Mesenchymal stem cell (in vitro differentiated cells and primary cell): ENCODE data around the gene DIO3.

Experiments used
- DNase-seq: peaks from one replicate; pipeline ENCODE4 v3.0.0-alpha.2; 2013
- H2AFZ ChIP-seq: one replicate; pipeline ENCODE4 v1.6.1; 2013; ENCODE audit warnings: low read depth, mild to moderate bottlenecking, control low read depth, inconsistent platforms, low read length, moderate library complexity
- H2AK5ac ChIP-seq: 2 replicates; pipeline ENCODE4 v1.6.1; 2013; ENCODE audit warnings: low read length, moderate library complexity, mild to moderate bottlenecking, inconsistent platforms; ENCODE audit not compliant: severe bottlenecking
- H2BK120ac ChIP-seq: one replicate; pipeline ENCODE4 v1.6.1; 2013; ENCODE audit warnings: low read depth, mild to moderate bottlenecking, inconsistent platforms, low read length, moderate library complexity
- H2BK12ac ChIP-seq, 2 experiments: one replicate each; pipeline ENCODE4 v1.6.1; 2013; ENCODE audit warnings: inconsistent platforms in 2 of 2, low read length in 2 of 2, mild to moderate bottlenecking in 2 of 2, moderate library complexity in 2 of 2, control low read depth in 1 of 2
- H2BK15ac ChIP-seq: one replicate; pipeline ENCODE4 v1.6.1; 2013; ENCODE audit warnings: mild to moderate bottlenecking, low read depth, inconsistent platforms; ENCODE audit not compliant: poor library complexity, severe bottlenecking
- H2BK5ac ChIP-seq: 2 replicates; pipeline ENCODE4 v1.6.1; 2013; ENCODE audit warnings: low read depth, mild to moderate bottlenecking, low read length, control low read depth, inconsistent platforms; ENCODE audit not compliant: poor library complexity, severe bottlenecking
- H3K14ac ChIP-seq, 2 experiments: one replicate each; pipeline ENCODE4 v1.6.1; 2013; ENCODE audit warnings: inconsistent platforms in 2 of 2, low read length in 2 of 2, control low read depth in 1 of 2, mild to moderate bottlenecking in 1 of 2, moderate library complexity in 1 of 2
- H3K18ac ChIP-seq, 2 experiments: one replicate each; pipeline ENCODE4 v1.6.1; 2013; ENCODE audit warnings: inconsistent platforms in 2 of 2, low read length in 2 of 2, control low read depth in 1 of 2, low read depth in 1 of 2, mild to moderate bottlenecking in 1 of 2
- H3K23ac ChIP-seq, 2 experiments: one replicate each; pipeline ENCODE4 v1.6.1; 2013; ENCODE audit warnings: inconsistent platforms in 2 of 2, low read length in 2 of 2, mild to moderate bottlenecking in 2 of 2, moderate library complexity in 2 of 2, control low read depth in 1 of 2
- H3K27ac ChIP-seq: 2 replicates; pipeline ENCODE4 v1.5.1; 2013; ENCODE audit warnings: mild to moderate bottlenecking, moderate library complexity, low read length, control low read depth, inconsistent platforms; ENCODE audit not compliant: poor library complexity, severe bottlenecking
- H3K27me3 ChIP-seq, 2 experiments: 2 replicates each; pipeline versions ENCODE4 v1.6.1 to v1.7.0; 2013; ENCODE audit warnings: low read length in 2 of 2, mild to moderate bottlenecking in 2 of 2, moderate library complexity in 2 of 2, control low read depth in 1 of 2, inconsistent platforms in 1 of 2; ENCODE audit not compliant: control insufficient read depth in 1 of 2, insufficient read depth in 1 of 2
- H3K36me3 ChIP-seq, 2 experiments: 2 replicates each; pipeline versions ENCODE4 v1.6.1 to v1.7.0; 2013; ENCODE audit warnings: low read length in 2 of 2, control low read depth in 1 of 2, inconsistent platforms in 1 of 2, low read depth in 1 of 2, mild to moderate bottlenecking in 1 of 2; ENCODE audit not compliant: insufficient read depth in 2 of 2, control insufficient read depth in 1 of 2
- H3K4ac ChIP-seq, 2 experiments: one replicate each; pipeline ENCODE4 v1.6.1; 2013; ENCODE audit warnings: inconsistent platforms in 2 of 2, low read length in 2 of 2, mild to moderate bottlenecking in 2 of 2, moderate library complexity in 2 of 2, control low read depth in 1 of 2, low read depth in 1 of 2
- H3K4me1 ChIP-seq: 2 replicates; pipeline ENCODE4 v1.6.1; 2013; ENCODE audit warnings: low read depth, low read length, control low read depth; ENCODE audit not compliant: control insufficient read depth, insufficient read depth
- H3K4me2 ChIP-seq: 2 replicates; pipeline ENCODE4 v1.6.1; 2013; ENCODE audit warnings: low read length, mild to moderate bottlenecking, inconsistent platforms; ENCODE audit not compliant: poor library complexity, severe bottlenecking
- H3K4me3 ChIP-seq, 2 experiments: 2 replicates each; pipeline versions ENCODE4 v1.5.1 to v1.7.0; 2013; ENCODE audit warnings: low read length in 2 of 2, mild to moderate bottlenecking in 2 of 2, control low read depth in 1 of 2, low read depth in 1 of 2; ENCODE audit not compliant: insufficient read depth in 1 of 2
- H3K79me1 ChIP-seq: replicated peaks from 2 replicates; pipeline ENCODE4 v1.6.1; 2013; ENCODE audit warnings: mild to moderate bottlenecking, control low read depth, low read length, inconsistent platforms; ENCODE audit not compliant: poor library complexity, severe bottlenecking
- H3K9ac ChIP-seq: 2 replicates; pipeline ENCODE4 v1.7.0; 2013; ENCODE audit warnings: mild to moderate bottlenecking, low read length, moderate library complexity
- H3K9me3 ChIP-seq: 2 replicates; pipeline ENCODE4 v1.7.0; 2013; ENCODE audit warnings: mild to moderate bottlenecking, low read length; ENCODE audit not compliant: control insufficient read depth
- H4K8ac ChIP-seq: one replicate; pipeline ENCODE4 v1.6.1; 2013; ENCODE audit warnings: inconsistent platforms, mild to moderate bottlenecking, low read length, moderate library complexity
- H4K91ac ChIP-seq: one replicate; pipeline ENCODE4 v1.6.1; 2013; ENCODE audit warnings: mild to moderate bottlenecking, low read length, inconsistent platforms
- WGBS: methylation state at CpG from one replicate; pipeline ENCODE4 v1.1.7; 2013; ENCODE audit warnings: mixed read lengths; 5-methylcytosine and 5-hydroxymethylcytosine counted together

DIO3 gene

GRCh38 chr14:101600336-101600890, 39.1 kb downstream of the DIO3 start:
- H3K27ac ChIP-seq = no peak overlapping the region
- no peak overlapping the region for H4K8ac ChIP-seq
- H3K18ac ChIP-seq = no peak overlapping the region
- no peaks in the 10 kb centered on the region for H3K79me1 ChIP-seq
- no peak overlapping the region for H2BK15ac ChIP-seq
- no peak overlapping the region for H2BK5ac ChIP-seq
- no peak overlapping the region for H2BK12ac ChIP-seq
- H3K4me3 ChIP-seq = no peak overlapping the region
- H3K9ac ChIP-seq = no peak overlapping the region
- H2BK120ac ChIP-seq = no peak overlapping the region
- no peak overlapping the region for H4K91ac ChIP-seq
- H3K36me3 ChIP-seq = no peaks in the 10 kb centered on the region
- no peak overlapping the region for H2AFZ ChIP-seq
- H3K9me3 ChIP-seq = peaks cover 5% of the 10 kb centered on the region
- H3K14ac ChIP-seq = no peak overlapping the region
- no peak for DNase-seq
- H3K23ac ChIP-seq = no peak overlapping the region
- H2AK5ac ChIP-seq = no peak overlapping the region
- peaks cover 4 to 25% of the 10 kb centered on the region in 2 experiments for H3K27me3 ChIP-seq
- H3K4ac ChIP-seq = no peak overlapping the region
- H3K4me1 ChIP-seq = no peaks in the 10 kb centered on the region
- WGBS = 63% methylated on average over 7 of the region's 7 CpGs
- H3K4me2 ChIP-seq = no peak overlapping the region

DNA sequence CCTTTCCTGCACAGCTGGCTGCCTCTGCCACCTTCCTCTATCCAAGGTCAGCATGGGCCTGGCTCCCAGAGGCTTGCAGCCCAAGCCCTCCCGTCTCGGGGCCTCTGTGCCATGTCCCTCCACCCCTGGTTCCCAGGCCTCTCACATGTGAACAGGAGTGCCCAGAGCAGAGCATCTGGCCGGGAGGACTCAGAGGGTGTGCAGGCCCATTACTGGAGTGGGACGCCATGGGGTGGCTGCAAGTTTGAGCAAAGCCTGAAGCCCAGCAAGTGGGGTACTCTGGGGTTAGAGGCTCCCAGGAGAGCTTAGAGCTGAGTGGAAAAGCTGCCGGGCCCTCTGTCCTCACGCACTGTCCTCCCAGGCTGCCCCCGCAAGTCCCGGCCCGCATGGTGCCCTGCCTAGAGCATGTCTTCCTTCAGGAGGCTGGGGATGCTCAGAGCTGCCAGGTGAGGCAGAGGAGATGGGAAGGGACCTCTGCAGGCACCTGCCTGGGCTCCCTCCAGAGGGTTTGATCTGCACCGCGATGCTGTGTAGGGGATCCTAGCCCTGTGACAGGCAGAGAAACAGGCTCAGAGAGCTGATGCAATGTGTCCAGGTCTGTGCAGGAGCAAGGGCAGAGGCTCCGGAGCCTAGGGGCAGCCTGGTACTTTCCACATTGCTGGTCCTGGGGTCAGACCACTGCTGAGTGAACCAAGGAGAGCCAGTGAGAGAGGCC, 39.8 kb downstream of the DIO3 start:
- Histone ChIP-seq H2BK12ac (no peak overlapping the region), H4K8ac (no peak overlapping the region), H2BK5ac (no peak overlapping the region), H3K36me3 (no peaks in the 10 kb centered on the region), H3K9me3 (peaks cover 3% of the 10 kb centered on the region), H3K27ac (no peak overlapping the region), H3K27me3 (peaks cover 4 to 31% of the 10 kb centered on the region in 2 experiments), H3K23ac (no peak overlapping the region), H2BK15ac (no peak overlapping the region), H3K4me1 (no peaks in the 10 kb centered on the region), H3K79me1 (no peaks in the 10 kb centered on the region), H3K4ac (no peak overlapping the region), H3K9ac (no peak overlapping the region), H3K4me3 (no peak overlapping the region), H4K91ac (no peak overlapping the region), H3K18ac (no peak overlapping the region), H3K14ac (no peak overlapping the region), H3K4me2 (no peak overlapping the region), H2BK120ac (no peak overlapping the region), H2AK5ac (no peak overlapping the region), H2AFZ (no peak overlapping the region)
- 86% methylated on average over 12 of the region's 12 CpGs for WGBS
- DNase-seq = no peak

DNA sequence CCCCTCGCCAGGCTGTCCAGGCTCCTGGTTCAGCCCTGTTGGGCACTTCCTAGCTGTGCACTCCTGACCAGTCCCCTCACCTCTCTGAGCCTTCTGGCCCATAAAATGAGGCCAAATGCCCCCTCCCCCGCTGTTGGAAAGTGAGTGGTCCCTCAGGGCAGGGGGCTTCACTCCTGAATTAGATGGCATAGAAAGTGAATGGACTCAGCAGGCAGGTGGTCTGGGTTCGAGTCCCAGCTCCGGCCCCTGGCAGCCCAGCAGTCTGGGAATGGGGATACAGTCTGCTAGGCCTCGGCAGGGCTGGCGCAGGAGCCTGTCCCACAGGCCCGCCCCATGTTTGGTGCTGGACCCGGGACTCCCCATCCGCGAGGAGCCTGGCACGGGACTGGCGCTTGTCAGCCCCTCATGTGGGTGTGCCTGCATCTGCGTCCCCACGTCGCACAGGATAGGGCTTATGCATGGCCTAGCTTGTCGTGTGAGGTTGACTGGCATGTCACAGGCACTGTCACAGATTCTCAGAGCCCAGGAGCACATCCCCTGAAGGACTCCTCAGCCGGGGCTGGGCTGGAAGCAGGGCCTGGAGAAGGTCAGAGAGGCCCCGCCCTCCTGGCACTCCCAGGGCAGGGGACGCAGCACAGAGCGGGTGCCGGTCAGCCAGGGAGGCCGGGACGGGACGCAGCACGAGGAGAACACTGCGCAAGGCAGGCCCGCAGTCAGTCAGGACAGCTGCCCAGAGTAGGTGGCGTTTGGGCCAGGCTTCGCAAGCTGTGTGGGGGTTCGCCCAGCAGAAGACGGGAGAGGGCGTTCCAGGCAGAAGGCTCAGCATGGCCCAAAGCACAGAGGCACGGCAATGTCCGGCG, 40.5 kb downstream of the DIO3 start:
- H3K79me1 ChIP-seq = no peaks in the 10 kb centered on the region
- H4K8ac ChIP-seq = no peak overlapping the region
- no peak overlapping the region for H3K4me3 ChIP-seq
- no peak overlapping the region for H2BK120ac ChIP-seq
- H3K27me3 ChIP-seq = peaks cover 4 to 37% of the 10 kb centered on the region in 2 experiments
- H4K91ac ChIP-seq = no peak overlapping the region
- no peak overlapping the region for H3K4me2 ChIP-seq
- H2BK15ac ChIP-seq = no peak overlapping the region
- no peak overlapping the region for H2AFZ ChIP-seq
- H2AK5ac ChIP-seq = no peak overlapping the region
- H3K14ac ChIP-seq = no peak overlapping the region
- H3K27ac ChIP-seq = no peak overlapping the region
- H3K4me1 ChIP-seq = no peaks in the 10 kb centered on the region
- H2BK12ac ChIP-seq = no peak overlapping the region
- no peak overlapping the region for H3K18ac ChIP-seq
- DNase-seq = no peak
- no peaks in the 10 kb centered on the region for H3K36me3 ChIP-seq
- H3K4ac ChIP-seq = no peak overlapping the region
- 91% methylated on average over 35 of the region's 35 CpGs for WGBS
- no peak overlapping the region for H3K9ac ChIP-seq
- no peak overlapping the region for H2BK5ac ChIP-seq
- peaks cover 3% of the 10 kb centered on the region for H3K9me3 ChIP-seq
- H3K23ac ChIP-seq = no peak overlapping the region

DNA sequence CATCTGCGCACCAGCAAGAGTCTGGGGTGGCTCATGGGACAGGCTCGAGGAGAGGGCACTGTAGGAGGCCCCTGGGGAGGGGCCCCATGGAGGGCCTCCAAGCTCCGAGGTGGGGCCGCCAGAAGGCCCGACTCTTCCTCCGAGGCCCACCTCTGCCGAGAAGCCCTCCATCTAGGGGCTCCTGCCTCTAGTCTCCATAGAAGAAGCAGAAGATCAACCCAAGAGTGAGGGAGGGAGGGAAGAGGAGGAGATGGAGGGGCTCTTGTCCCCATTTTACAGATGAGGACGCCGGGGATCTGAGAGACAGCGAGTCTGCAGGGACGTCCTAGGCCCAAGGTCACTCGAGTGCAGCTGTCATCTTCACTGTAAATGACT, 41.2 kb downstream of the DIO3 start:
- H4K8ac ChIP-seq = no peak overlapping the region
- DNase-seq = no peak
- peaks cover 7 to 43% of the 10 kb centered on the region in 2 experiments for H3K27me3 ChIP-seq
- H2BK5ac ChIP-seq = no peak overlapping the region
- no peak overlapping the region for H3K4me2 ChIP-seq
- no peak overlapping the region for H2AFZ ChIP-seq
- H3K27ac ChIP-seq = no peak overlapping the region
- no peak overlapping the region for H2BK120ac ChIP-seq
- WGBS = 86% methylated on average over 12 of the region's 12 CpGs
- H3K23ac ChIP-seq = no peak overlapping the region
- no peak overlapping the region for H3K9ac ChIP-seq
- no peak overlapping the region for H3K18ac ChIP-seq
- peaks cover 3% of the 10 kb centered on the region for H3K9me3 ChIP-seq
- H2BK15ac ChIP-seq = no peak overlapping the region
- no peak overlapping the region for H4K91ac ChIP-seq
- H2AK5ac ChIP-seq = no peak overlapping the region
- H3K36me3 ChIP-seq = no peaks in the 10 kb centered on the region
- H3K14ac ChIP-seq = no peak overlapping the region
- H3K4me1 ChIP-seq = no peaks in the 10 kb centered on the region
- H3K4me3 ChIP-seq = no peak overlapping the region
- H2BK12ac ChIP-seq = no peak overlapping the region
- H3K79me1 ChIP-seq = no peaks in the 10 kb centered on the region
- H3K4ac ChIP-seq = no peak overlapping the region
